Heart left ventricle (tissue), 16 donors: Measurements from ENCODE around the gene SLC25A6. TPM values are rescaled to one million over a fixed set of nuclear protein-coding genes. Genes with fewer than 3 reads are reported as not detected.
A peak's percentile ranks its signal among the peaks of the same experiment; 100 is the strongest.

Source experiments
- ATAC-seq, 4 donors: fragments of 200-7000 bp; cut with Tn5 transposase; one replicate each; pipeline ENCODE4 v1.9.1; 2020 to 2022; ENCODE audit warnings: moderate library complexity in 4 of 4, mild to moderate bottlenecking in 3 of 4, moderate number of reproducible peaks in 1 of 4
- DNase-seq, 5 donors: peaks; one replicate each; pipeline ENCODE4 v3.0.0-alpha.2; 2020
- H3K27ac ChIP-seq, 12 donors: fragments of 200-600 bp; sonication (generic) in 4 of 12; one replicate each; pipeline versions ENCODE4 v1.5.0 to v1.8.0; 2016 to 2022; ENCODE audit warnings: mild to moderate bottlenecking in 2 of 12
- H3K27me3 ChIP-seq, 9 donors: fragments of 200-600 bp; sonication (generic) in 2 of 9; one replicate each; pipeline versions ENCODE4 v1.5.1 to v1.8.0; 2016 to 2022; ENCODE audit warnings: mild to moderate bottlenecking in 3 of 9
- H3K36me3 ChIP-seq, 9 donors: fragments of 200-600 bp; sonication (generic) in 2 of 9; one replicate each; pipeline versions ENCODE4 v1.5.0 to v1.8.0; 2018 to 2022; ENCODE audit warnings: mild to moderate bottlenecking in 2 of 9
- H3K4me1 ChIP-seq, 12 donors: fragments of 200-600 bp; sonication (generic) in 4 of 12; one replicate each; pipeline versions ENCODE4 v1.5.0 to v1.8.0; 2016 to 2022; ENCODE audit warnings: mild to moderate bottlenecking in 3 of 12
- H3K4me3 ChIP-seq, 12 donors: fragments of 200-600 bp; sonication (generic) in 4 of 12; one replicate each; pipeline versions ENCODE4 v1.5.0 to v1.8.0; 2017 to 2022; ENCODE audit warnings: mild to moderate bottlenecking in 9 of 12, moderate library complexity in 4 of 12
- H3K9me3 ChIP-seq, 12 donors: fragments of 200-600 bp; sonication (generic) in 4 of 12; one replicate each; pipeline versions ENCODE4 v1.5.0 to v1.8.0; 2016 to 2022; ENCODE audit warnings: mild to moderate bottlenecking in 1 of 12
- POLR2A ChIP-seq, 2 donors: fragments of 450-650 bp; IDR thresholded peaks; one replicate each; pipeline ENCODE4 v1.6.1; 2017; ENCODE audit warnings: antibody characterized with exemption in 2 of 2, mild to moderate bottlenecking in 2 of 2, moderate library complexity in 2 of 2
- WGBS, 4 donors: extraction: QIAGEN DNeasy Blood & Tissue Kit in 2 of 4; methylation state at CpG; one replicate each; pipeline versions ENCODE4 v1.1.5 to v1.1.7; 2013 to 2018; 5-methylcytosine and 5-hydroxymethylcytosine counted together
- intact Hi-C, 10 donors: fragments of 100-400 bp; cut with DNase I; formaldehyde crosslinking; loops; one replicate each; pipeline versions ENCODE4 v1.11.1 to v1.14.2; 2022
- polyA plus RNA-seq, 2 donors: library from polyadenylated mRNA; stranded (reverse); fragments of 200-250 nt; gene quantifications; one replicate each; pipeline ENCODE4 v1.2.3, GENCODE V29; 2013
- total RNA-seq, 9 donors: library from RNA; depleted of rRNA in 2 of 9; stranded (reverse); fragments of >200 nt in 2 of 9; fragmentation: NEBNext Ultra II Directional in 3 of 9; extraction: Animal tissue kit (Norgen Biotek cat#: 25700) in 3 of 9; gene quantifications; one replicate each; pipeline versions ENCODE4 v1.1.0 to v1.2.4, GENCODE V29; 2016 to 2023
- TF ChIP-seq, protein P1 (sequence below), 12 donors: fragments of 200-600 bp; sonication (generic) in 4 of 12; IDR thresholded peaks; one replicate each; pipeline versions ENCODE4 v1.5.0 to v1.8.0; 2018 to 2022; ENCODE audit warnings: antibody characterized with exemption in 12 of 12, mild to moderate bottlenecking in 5 of 12
- donor health status: ischemic (EF 13 %, LVEDD 7.1; RV severe dilation, severe dysfunction).
- donor health status: healthy with polysubstance abuse.
- donor health status: DM: no; HTN: yes; CAD: no.
- donor health status: DM: no; HTN: no; CAD: no.
- donor health status: ischemic (EF 25% LVEDD 6.9; RV normal size, moderate dysfunction).
- donor health status: ischemic (EF 25% LVEDD 5.7; RV mildly dilated, moderate dysfunction).
- donor health status: healthy.
- donor health status: DM: yes; HTN: yes; CAD: no.
- donor health status: ischemic (EF 35%, LVEDD 5.7; RV mildly dilated, moderate dysfunction).
- donor health status: nonischemic (EF 11% LVEDD 7.7; RV severe dilation, severe dysfunction).
- donor health status: DM: yes; HTN: yes; CAD: no.
- donor health status: PGD.
- donor health status: ischemic (EF 29% LVEDD 5.4; RV normal size, mild dysfunction).
- donor health status: nonischemic (EF 23%, LVEDD 6.1; RV moderate dilation, normal function).

Gene SLC25A6
- total and polyA plus RNA-seq, 11 donors = 78.2 to 232 (median 129) TPM

GRCh38 chrX:1392376-1393068 lies 609 bp upstream of the SLC25A6 start:
- intact Hi-C loops = loop anchor here in 8 of 10 donors (2.0 to 10.0 kb wide), 8 partner anchors 52 to 200 kb away; partner anchors contain the start of genes ASMTL (in 5 of the 8) and AKAP17A (in 1 of the 8)
- H3K27me3 ChIP-seq = no peaks in the 10 kb centered on the region
- H3K27ac ChIP-seq = peak overlapping the region; percentile 97 to 100 (median 99)
- WGBS, 4 donors = 0 to 1% (median 1%) methylated on average over 28 to 71 of the region's 76 CpGs
- peak in 4 of 5 donors; percentile 78 to 85 (median 82) for DNase-seq
- peak overlapping the region; percentile 78 to 100 (median 95) for H3K4me3 ChIP-seq
- no peaks in the 10 kb centered on the region for H3K9me3 ChIP-seq
- ATAC-seq = peak in 3 of 4 donors; percentile 23 to 61 (median 60)
- TF ChIP-seq POLR2A (IDR thresholded peaks at IDR 0.05) = no peak
- TF ChIP-seq, protein P1, sequence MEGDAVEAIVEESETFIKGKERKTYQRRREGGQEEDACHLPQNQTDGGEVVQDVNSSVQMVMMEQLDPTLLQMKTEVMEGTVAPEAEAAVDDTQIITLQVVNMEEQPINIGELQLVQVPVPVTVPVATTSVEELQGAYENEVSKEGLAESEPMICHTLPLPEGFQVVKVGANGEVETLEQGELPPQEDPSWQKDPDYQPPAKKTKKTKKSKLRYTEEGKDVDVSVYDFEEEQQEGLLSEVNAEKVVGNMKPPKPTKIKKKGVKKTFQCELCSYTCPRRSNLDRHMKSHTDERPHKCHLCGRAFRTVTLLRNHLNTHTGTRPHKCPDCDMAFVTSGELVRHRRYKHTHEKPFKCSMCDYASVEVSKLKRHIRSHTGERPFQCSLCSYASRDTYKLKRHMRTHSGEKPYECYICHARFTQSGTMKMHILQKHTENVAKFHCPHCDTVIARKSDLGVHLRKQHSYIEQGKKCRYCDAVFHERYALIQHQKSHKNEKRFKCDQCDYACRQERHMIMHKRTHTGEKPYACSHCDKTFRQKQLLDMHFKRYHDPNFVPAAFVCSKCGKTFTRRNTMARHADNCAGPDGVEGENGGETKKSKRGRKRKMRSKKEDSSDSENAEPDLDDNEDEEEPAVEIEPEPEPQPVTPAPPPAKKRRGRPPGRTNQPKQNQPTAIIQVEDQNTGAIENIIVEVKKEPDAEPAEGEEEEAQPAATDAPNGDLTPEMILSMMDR (IDR thresholded peaks at IDR 0.05) = no peak
- peaks cover 2 to 44% (median 35%) of the 10 kb centered on the region in 9 donors for H3K36me3 ChIP-seq
- H3K4me1 ChIP-seq = peaks cover 4 to 54% (median 44%) of the 10 kb centered on the region in 12 donors

- DNase-seq = peak in 3 of 5 donors; percentile 93 to 98 (median 93)
- ATAC-seq = peak; percentile 53 to 65 (median 57)
- intact Hi-C loops = loop anchor here in 5 of 10 donors (5.0 to 10.0 kb wide), 5 partner anchors 53 to 201 kb away; partner anchors contain the start of genes ASMTL (in 2 of the 5) and AKAP17A (in 1 of the 5)
- WGBS, 4 donors = 0% methylated on average over 2 to 19 of the region's 19 CpGs
- no peak for TF ChIP-seq POLR2A (IDR thresholded peaks at IDR 0.05)
- TF ChIP-seq, protein P1 (IDR thresholded peaks at IDR 0.05) = no peak
- Histone ChIP-seq H3K9me3 (no peaks in the 10 kb centered on the region), H3K27ac (peak overlapping the region; percentile 97 to 100 (median 99)), H3K27me3 (no peaks in the 10 kb centered on the region), H3K36me3 (peaks cover 2 to 48% (median 46%) of the 10 kb centered on the region in 9 donors), H3K4me3 (peak overlapping the region; percentile 78 to 100 (median 95)), H3K4me1 (peaks cover 4 to 58% (median 45%) of the 10 kb centered on the region in 12 donors)
Observed at GRCh38 chrX:1391370-1391706, 575 bp downstream of the SLC25A6 start.

GRCh38 chrX:1390621-1391369 lies 1.1 kb downstream of the SLC25A6 start:
- Histone ChIP-seq H3K36me3 (peaks cover 2 to 52% (median 51%) of the 10 kb centered on the region in 9 donors), H3K27ac (peak overlapping the region; percentile 97 to 100 (median 99)), H3K4me1 (peaks cover 4 to 58% (median 45%) of the 10 kb centered on the region in 12 donors), H3K27me3 (no peaks in the 10 kb centered on the region), H3K4me3 (peak overlapping the region; percentile 78 to 100 (median 95)), H3K9me3 (no peaks in the 10 kb centered on the region)
- intact Hi-C loops = loop anchor here in 5 of 10 donors (5.0 to 10.0 kb wide), 5 partner anchors 54 to 202 kb away; partner anchors contain the start of genes ASMTL (in 2 of the 5) and AKAP17A (in 1 of the 5)
- ATAC-seq (no peak), DNase-seq (peak in 4 of 5 donors; percentile 13 to 54 (median 46))
- TF ChIP-seq, protein P1 (IDR thresholded peaks at IDR 0.05) = no peak
- no peak for TF ChIP-seq POLR2A (IDR thresholded peaks at IDR 0.05)
- 42 to 47% (median 42%) methylated on average over 30 of the region's 30 CpGs for WGBS, 4 donors
